Transverse colon (tissue), 4 donors: ENCODE results near the gene SPDYE2.
"Not testable (repeated sequence)": the region's sequence is repeated elsewhere in the genome, so short reads cannot be mapped to it uniquely, and the experiment has no call there.

ENCODE experiments used
- CTCF ChIP-seq, 5 experiments: fragments of 200-600 bp in 3 of 5; fragments of 450-650 bp in 2 of 5; sonication (generic) in 3 of 5; IDR thresholded peaks; 1 replicate in 2 of 5; 2 replicates in 3 of 5; pipeline ENCODE4 v1.5.1; 2016 to 2017; ENCODE audit warnings: antibody characterized with exemption in 5 of 5, inconsistent platforms in 3 of 5, mild to moderate bottlenecking in 2 of 5, moderate library complexity in 1 of 5
- EP300 ChIP-seq: sonication (generic); formaldehyde crosslinking; IDR thresholded peaks from one replicate; pipeline ENCODE4 v1.6.1; 2017; ENCODE audit warnings: antibody characterized with exemption, low read depth
- POLR2A ChIP-seq: fragments of 450-650 bp; IDR thresholded peaks from one replicate; pipeline ENCODE4 v1.6.1; 2016; ENCODE audit warnings: antibody characterized with exemption, mild to moderate bottlenecking, moderate library complexity
- POLR2AphosphoS5 ChIP-seq, 3 donors: sonication (generic); formaldehyde crosslinking; IDR thresholded peaks; one replicate each; pipeline ENCODE4 v1.6.1; 2016; ENCODE audit warnings: antibody characterized with exemption in 3 of 3

- not testable (repeated sequence) for TF ChIP-seq CTCF (IDR thresholded peaks at IDR 0.05); POLR2A; EP300; POLR2AphosphoS5 (IDR thresholded peaks at IDR 0.05)
Measured at GRCh38 chr7:102542083-102542482, 8.9 kb upstream of the SPDYE2 start.
